CD1c-positive myeloid dendritic cell (primary cell): ENCODE measurements around the gene DDX25.
"Not testable (repeated sequence)": the region's sequence is repeated elsewhere in the genome, so short reads cannot be mapped to it uniquely, and the experiment has no call there.

Source experiments
- DNase-seq: peaks from one replicate; pipeline ENCODE4 v3.0.0-alpha.2; 2016; ENCODE audit errors: extremely low spot score

The DDX25 gene

DNA sequence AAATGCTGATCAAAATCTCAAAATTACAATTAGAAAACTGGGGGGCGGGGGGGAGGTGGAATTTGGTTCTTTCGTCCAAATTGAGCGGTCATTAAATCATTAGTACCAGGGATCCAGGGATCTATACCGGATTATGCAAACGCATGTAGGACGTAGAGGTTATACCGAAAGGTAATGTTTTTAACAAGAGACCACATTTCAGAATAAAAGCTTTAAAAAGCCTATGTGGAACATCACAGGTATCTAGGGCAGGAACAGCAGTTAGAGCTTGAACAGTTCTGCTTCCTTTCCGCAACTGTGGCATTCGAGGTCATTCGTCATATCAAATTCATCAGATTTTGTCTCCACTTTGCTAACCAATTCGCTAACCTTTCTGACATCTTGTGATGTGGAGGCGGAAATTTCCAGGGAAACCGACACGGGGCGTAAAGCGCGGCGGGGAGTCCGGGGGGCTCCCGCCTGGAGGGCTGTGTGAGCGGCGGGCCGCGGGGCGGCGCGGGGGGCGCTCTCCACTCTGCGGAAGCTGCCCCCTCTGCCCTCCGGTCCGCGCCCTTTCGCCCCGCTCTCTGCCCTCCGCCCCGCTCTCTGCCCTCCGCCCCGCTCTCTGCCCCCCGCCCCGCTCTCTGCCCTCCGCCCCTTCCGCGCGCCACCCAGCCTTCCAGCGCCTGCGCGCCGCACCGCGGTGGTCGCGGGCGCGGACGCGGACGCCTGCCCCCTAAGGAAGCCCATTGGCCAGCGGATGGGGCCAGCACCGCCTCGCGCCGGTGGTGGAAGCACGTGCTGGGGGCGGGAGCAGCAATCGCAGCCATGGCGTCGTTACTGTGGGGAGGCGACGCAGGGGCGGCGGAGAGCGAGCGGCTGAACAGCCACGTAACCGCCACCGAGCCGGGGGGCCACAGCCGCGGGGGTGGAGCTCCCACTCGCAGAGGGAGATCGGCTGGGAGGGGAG is at the start of gene DDX25:
Gene DDX25, plus strand, starts transcription at position 798 of the 949 bp plus-strand sequence. Its CDS starts 10 bp downstream, at position 808.
- DNase-seq, result peak; percentile 43

- DNase-seq, result not testable (repeated sequence)
Measured at GRCh38 chr11:125857670-125858069, 46.6 kb upstream of the DDX25 start.

GRCh38 chr11:125862786-125863185 is 41.5 kb upstream of the DDX25 start:
- DNase-seq, result not testable (repeated sequence)

DNA sequence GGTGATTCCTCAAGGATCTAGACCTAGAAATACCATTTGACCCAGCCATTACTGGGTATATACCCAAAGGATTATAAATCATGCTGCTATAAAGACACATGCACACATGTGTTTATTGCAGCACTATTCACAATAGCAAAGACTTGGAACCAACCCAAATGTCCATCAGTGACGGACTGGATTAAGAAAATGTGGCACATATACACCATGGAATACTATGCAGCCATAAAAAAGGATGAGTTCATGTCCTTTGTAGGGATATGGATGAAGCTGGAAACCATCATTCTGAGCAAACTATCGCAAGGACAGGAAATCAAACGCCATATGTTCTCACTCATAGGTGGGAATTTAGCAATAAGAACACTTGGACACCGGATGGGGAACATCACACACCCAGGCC is 39.0 kb upstream of the DDX25 start:
- DNase-seq, result not testable (repeated sequence)

- DNase-seq, result no peak
Measured at GRCh38 chr11:125869521-125869920, 34.8 kb upstream of the DDX25 start.

DNA sequence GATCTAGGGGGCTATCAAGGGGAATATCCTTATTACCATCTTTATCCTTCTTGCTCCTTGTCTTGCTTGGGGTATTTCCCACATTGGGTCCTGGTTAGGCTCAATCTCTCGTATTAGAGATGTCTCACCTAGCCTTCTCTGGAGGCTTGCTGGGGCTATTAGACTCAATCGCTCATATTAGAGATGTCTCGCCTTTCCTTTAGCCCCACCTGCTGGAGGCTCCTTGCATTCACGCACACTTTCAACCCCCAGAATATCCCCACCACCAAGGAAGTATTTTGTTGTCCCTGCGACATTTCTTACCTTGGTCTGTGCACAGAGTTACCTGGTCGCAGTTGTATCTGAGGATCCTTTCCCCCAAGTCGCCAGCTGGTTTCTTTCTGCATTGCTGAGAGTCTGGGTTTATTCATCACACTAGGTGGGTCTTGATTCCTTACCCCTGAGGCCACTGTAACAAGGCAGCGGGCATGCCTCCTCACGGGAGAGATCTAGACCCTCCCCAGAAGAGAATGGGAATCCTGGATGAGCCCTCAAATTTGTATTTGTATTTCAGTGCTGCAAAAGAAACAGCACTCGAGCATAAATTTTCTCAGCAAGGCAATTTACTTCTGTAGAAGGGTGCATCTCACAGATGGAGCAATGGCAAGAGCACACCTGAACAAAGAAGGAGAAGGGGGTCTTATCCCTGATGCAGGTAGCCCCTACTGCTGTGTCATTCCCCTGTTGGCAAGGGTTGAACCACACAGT is 32.7 kb upstream of the DDX25 start:
- DNase-seq, result no peak

- peak; percentile 8 for DNase-seq
Measured at GRCh38 chr11:125872138-125872491, 32.2 kb upstream of the DDX25 start.

- no peak for DNase-seq
Measured at GRCh38 chr11:125873881-125874555, 30.3 kb upstream of the DDX25 start.

GRCh38 chr11:125874556-125875124 is 29.7 kb upstream of the DDX25 start:
- DNase-seq, result peak; percentile 61

DNA sequence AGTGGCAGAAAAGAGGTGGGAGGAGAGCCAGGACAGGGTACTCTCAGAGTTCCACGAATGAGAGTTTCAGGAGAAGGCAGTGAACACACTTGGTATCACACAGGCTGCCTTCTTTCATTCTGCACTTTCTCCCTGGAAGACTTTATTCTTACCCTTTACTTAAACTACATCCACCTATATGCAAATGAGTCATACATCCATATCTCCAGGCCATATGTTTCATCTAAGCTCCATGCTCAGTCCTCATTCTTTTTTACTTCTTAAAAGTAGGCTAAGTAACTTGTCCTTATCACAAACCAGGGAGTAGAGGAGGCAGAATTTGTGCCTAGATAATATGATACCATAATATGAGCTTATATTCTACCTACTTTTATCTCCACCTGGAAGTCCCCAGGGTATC is 23.0 kb upstream of the DDX25 start:
- no peak for DNase-seq

DNA sequence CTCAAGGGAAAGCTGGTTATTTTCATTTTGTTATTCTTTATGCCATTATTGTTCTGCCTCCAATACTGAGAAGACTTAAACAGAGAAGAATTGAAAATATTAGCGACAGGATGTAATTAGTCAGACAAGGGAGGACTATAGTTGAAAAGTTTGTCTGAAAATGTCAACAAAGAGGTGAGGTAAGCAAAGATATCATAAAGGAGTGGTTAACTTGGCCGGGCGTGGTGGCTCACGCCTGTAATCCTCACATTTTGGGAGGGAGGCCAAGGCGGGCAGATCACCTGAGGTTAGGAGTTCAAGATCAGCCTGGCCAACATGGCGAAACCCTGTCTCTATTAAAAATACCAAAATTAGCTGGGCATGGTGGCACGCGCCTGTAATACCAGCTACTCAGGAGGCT is 20.9 kb upstream of the DDX25 start:
- no peak for DNase-seq

DNA sequence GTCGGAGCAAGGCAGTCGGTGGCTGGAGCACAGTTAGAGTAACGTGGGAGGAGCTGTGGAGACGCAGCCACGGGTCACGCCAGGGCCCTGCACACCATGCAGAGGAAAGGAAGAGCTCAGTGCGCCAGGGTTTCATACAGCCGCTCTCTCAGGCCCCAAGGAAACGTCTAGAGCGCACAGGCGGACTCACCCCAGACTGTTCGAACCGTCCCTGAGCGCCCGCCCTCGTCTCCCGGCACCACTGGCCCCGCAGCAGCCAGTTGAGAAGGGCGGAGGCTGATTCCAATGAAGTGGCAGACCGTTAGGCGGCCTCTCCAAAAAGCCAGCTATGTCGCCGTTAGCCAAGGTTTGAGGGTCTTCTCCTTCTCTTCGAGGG is 17.3 kb upstream of the DDX25 start:
- peak; percentile 46 for DNase-seq

- DNase-seq, result peak; percentile 99
Measured at GRCh38 chr11:125887373-125888324, 16.7 kb upstream of the DDX25 start, which contains the start of gene HYLS1. TSS of gene HYLS1 (plus strand) at chr11:125887668. CDS start at chr11:125899369, 11,701 bp downstream.

GRCh38 chr11:125890447-125891100 is 13.7 kb upstream of the DDX25 start:
- DNase-seq, result no peak

DNA sequence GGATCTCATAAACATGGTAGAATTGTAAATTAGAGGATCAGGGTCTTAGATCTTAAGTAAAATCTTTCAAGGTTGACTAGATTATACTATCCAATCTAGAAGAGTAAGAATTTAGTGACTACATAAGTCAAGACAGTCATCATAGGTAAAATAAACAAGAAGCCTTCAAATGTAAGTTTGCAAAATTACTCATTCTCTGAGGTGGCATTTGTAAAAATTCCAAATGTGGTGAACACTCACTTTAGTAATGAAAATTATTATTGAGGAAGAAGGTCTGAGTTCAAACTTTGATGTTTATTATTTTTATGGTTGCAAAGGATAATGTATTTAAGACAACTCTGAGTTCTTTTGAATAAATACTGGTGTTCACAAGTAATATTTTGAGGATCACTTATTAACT is 12.2 kb upstream of the DDX25 start:
- no peak for DNase-seq

GRCh38 chr11:125892994-125893393 is 11.3 kb upstream of the DDX25 start:
- no peak for DNase-seq

GRCh38 chr11:125901872-125902271 is 2.4 kb upstream of the DDX25 start:
- no peak for DNase-seq

DNA sequence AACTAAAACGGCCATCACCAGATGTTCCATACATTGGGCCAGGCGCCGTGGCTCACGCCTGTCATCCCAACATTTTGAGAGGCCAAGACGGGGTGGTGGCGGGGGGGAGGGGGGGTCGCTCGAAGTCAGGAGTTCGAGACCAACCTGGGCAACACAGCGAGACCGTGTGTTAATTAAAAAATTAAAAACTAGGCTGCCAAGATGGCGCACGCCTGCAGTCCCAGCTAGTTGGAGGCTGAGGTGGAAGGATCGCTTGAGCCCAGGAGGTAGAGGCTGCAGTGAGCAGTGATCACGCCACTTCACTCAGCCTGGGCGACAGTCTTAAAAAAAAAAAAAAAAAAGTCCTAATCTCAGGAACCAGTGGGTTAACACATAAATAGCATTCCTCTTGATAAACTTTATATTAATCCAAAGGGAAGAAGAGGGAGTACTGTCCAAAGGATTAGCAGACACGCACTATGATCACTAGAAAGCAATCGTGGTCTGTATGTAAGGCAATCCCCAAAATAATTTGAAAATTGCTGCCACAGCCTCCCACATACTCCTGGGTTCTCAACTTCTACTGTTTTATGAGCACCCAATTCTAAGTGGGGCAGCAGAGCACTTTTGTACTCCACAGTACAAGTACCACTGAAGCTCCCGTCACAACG is 1.9 kb upstream of the DDX25 start:
- no peak for DNase-seq

GRCh38 chr11:125902927-125903710 is 1.2 kb upstream of the DDX25 start, which contains the start of gene PUS3:
TSS of gene PUS3 (minus strand) at chr11:125903206. CDS start at chr11:125896284, 6,922 bp downstream.
- peak; percentile 93 for DNase-seq
